ENCODE measurements around the gene HRH3.
A peak's percentile ranks its signal among the peaks of the same experiment; 100 is the strongest.

HRH3 gene

GRCh38 chr20:62219992-62220665, at the start of gene HRH3:
HRH3 (minus strand) TSS chr20:62220278; CDS start chr20:62219970, 308 bp downstream.
- DNase-seq: peak; percentile 77

- DNase-seq: no peak
These were observed 49.8 kb upstream of the HRH3 start for GRCh38 chr20:62269871-62270270.

GRCh38 chr20:62269378-62269777, 49.3 kb upstream of the HRH3 start:
- no peak for DNase-seq

GRCh38 chr20:62268228-62268900, 48.3 kb upstream of the HRH3 start:
- no peak for DNase-seq

DNA sequence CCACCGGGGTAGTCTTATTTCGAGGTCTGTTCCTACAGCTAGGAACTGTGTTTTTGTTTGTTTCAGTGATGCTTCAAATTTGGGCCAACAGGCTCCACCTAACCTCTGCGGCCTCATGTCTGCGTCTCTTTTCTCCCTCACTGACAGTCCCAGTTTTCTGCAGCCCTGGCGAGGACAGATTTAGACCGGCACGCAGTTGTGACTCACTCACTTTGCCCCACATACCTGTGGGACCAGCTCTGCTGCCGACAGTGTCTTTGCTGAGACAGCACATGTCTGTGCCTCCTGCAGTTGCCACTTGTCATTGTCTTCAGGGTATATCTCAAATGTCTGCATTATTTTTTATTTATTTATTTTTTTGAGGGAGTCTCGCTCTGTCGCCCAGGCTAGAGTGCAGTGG, 47.5 kb upstream of the HRH3 start:
- DNase-seq: no peak

GRCh38 chr20:62266851-62267250, 46.8 kb upstream of the HRH3 start:
- no peak for DNase-seq

GRCh38 chr20:62266340-62266739, 46.3 kb upstream of the HRH3 start:
- DNase-seq: no peak

- DNase-seq: no peak
These were observed 45.3 kb upstream of the HRH3 start for GRCh38 chr20:62265365-62265764.

- no peak for DNase-seq
These were observed 43.3 kb upstream of the HRH3 start for GRCh38 chr20:62263396-62263795.

DNA sequence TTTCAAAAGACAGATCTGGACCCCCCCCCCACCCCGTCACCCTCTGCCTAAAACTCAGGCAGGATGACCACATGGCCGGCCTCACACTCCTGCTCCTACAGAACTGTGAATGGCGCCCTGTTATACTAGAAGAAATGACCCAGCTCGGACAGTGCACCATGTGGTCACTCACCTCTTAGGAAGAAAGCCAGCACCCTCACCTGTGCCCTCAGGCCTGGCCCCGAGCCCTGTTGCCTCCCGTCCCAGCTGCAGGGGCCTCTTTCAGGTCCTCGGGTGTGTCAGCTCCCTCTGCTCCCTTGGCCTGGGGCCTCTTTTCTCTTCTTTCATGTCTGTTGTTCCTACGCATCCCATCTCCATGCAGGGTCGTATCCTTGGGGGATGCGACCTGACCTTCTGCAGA, 42.0 kb upstream of the HRH3 start:
- no peak for DNase-seq

DNA sequence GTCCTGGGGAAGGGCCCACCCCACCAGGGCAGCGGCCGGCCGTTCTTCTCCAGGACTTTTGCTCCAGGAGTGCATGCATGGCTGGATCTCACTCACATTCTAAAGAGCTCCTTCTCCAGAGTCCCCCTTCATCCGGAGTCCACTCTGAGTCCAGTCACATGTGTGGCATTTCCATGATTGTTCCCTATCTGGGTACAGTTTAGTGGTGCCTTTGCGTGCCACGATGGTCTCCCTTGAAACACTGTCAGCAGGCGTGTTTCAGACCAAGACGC, 39.2 kb upstream of the HRH3 start:
- DNase-seq: no peak

DNA sequence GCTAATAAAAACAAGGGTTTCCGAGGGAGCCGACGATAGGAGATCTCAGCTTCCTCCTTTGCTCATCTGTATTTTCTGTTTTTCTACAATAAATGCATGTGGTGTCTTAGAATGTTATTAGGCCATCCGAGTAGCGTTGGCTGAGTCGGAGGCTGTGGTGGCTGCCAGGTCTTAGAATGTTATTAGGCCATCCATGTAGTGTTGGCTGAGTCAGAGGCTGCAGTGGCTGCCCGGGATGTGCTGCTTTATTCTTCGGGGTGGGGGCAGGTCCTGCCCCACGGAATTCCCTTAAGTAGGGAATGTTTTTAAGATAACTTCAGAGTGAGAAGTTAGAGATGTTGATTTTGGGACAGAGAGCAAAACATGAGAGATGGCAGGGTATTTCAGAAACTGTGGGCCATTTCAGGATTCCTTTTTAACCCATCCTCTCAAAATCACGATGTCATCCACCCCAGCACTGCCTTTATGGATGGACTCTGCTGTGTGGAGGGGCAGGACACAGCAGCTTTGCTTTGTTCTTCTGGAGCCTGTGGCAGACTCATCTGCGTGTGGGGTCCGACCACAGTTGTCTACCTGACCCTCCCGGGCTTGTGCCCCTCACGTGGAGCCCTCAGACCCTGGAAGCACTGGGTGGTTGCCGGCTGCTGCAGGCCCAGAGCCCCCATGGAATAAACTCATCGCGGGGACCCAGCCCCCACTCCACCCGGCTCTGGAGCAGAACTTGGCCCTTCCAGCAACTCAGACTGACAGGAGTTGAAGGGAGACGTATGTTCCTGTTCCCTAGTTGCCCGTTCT, 38.6 kb upstream of the HRH3 start:
- no peak for DNase-seq

DNA sequence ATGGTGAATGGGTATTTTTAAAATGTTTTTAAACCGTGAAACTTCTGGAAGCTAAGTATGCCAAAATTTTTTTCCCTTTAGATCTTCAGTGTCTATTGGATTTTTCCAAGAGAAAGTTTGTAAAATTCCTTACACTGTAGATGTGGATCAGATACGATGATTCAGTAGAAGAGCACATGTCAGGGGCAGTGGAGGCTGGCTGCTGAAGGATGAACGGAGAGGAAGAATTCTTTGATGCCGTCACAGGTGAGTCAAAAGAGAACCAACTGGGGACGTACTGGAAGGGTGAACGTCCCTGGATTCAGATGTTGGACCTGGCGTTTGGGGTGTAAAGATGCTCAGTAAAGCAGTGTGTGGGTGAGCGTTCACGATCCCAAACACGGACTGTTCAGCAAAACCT, 35.9 kb upstream of the HRH3 start:
- no peak for DNase-seq

GRCh38 chr20:62254021-62254724, 34.1 kb upstream of the HRH3 start:
- no peak for DNase-seq

- DNase-seq: no peak
These were observed 33.3 kb upstream of the HRH3 start for GRCh38 chr20:62253398-62253797.

DNA sequence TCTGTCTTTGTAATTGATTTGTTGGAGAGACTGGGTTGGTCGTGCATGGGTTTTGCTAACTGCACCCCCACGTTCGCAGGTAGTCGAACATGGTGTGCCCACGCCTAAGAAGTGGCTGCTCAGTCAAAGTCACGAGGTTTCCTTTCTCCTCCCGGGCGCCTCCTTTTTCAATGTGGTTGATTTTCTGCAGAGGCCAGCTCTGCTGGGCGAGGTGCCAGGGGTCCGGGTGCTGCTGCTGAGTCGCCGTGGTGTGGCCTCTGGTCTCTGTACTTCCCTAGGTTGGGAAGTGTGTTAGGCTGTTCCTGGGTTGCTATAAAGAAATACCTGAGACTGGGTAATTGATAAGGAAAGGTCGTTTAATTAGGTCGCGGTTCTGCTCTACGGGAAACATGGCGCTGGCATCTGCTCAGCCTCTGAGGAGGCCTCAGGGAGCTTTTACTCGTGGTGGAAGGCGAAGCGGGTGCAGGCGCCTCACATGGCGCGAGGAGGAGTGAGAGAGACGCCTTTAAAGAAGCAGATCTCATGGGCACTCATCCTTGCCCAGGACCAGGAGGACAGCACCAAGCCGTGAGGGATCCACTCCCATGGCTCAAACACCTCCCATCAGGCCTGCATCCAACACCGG, 32.4 kb upstream of the HRH3 start:
- DNase-seq: no peak

DNA sequence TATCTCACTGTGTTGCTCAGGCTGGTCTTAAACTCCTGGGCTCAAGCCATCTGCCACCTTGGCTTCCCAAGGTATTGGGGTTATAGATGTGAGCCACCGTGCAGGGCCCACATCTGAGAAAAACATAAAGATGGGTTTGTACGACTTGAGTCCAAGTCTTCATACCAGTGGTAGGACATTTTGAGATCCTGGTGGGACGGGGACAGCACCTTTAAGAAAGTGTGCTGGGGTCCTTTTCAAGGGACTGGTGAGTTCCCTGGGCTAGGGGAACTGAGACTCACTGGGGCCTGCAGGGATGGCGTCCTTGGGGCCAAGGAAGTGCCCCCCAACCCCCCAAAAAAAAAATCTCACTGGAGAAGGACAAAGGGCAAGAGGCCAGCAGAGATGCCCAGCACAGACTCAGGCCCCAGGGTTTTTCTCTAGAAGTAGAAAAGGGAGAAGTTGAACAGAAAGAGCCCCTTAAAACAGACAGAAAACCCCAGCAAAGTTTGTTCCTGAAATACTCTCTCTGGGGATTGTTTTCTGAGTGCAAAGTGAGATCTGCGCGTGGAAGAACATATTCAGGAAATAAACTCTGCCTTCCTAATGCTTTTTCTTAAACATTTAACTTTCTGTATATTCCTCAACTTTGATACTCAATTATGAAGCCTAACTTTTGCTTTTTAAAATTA, 28.9 kb upstream of the HRH3 start:
- DNase-seq: no peak

DNA sequence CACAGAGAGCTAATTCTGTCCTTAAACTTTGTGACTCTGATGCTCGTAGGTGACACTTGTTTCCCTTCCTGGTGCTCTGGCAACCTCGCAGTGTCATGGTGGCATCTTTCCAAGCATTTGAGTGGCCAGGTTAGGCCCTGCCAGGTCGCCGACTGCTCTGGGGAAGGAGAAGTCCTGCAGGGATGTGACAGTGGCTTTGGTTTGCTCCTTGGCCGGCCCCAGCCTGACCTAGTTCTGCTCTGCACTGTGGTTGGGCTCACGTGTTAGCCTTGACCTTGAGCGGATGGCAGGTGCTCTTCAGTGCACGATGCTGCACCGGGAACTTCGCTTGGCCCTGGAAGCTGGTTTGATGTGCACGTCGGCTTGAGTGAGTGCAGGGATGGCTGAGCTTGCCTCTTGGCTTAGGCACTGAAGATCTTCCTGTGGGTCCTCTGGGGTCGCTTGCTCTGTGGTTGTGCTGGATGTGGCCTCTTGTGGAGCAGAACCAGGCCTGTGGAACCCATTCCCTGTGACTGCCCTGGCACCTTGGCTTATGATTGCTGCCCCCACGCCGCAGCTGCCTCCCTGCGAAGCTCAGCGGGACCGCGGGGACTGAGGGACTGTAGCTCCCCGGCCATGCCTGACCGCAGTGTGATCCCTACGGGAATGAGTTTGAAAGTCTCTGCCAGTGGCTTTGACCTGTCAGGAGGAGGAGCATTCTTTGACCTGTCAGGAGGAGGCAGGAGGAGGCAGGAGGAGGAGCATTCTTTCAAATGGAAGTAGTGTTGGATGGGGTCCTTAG, 27.0 kb upstream of the HRH3 start:
- no peak for DNase-seq

- no peak for DNase-seq
These were observed 26.4 kb upstream of the HRH3 start for GRCh38 chr20:62246431-62246830.

GRCh38 chr20:62245911-62246280, 25.8 kb upstream of the HRH3 start:
- no peak for DNase-seq

GRCh38 chr20:62244644-62245108, 24.6 kb upstream of the HRH3 start:
- no peak for DNase-seq

All from activated effector memory CD4-positive, alpha-beta T cell treated with anti-CD3 and anti-CD28 coated beads, Interleukin-2, amount 50 U/mL, for 16 hours (primary cell).